ENCODE measurements around the gene THRB. TPM values are rescaled to one million over a fixed set of nuclear protein-coding genes. Genes with fewer than 3 reads are reported as not detected.

Gene THRB
- total and polyA plus RNA-seq, 8 donors: 10.1 to 18.6 (median 15.1) TPM

- no peak overlapping the region for H3K4me3 ChIP-seq
- DNase-seq (no peak), ATAC-seq (no peak)
- no peaks in the 10 kb centered on the region for H3K9me3 ChIP-seq
- peaks cover 0 to 33% of the 10 kb centered on the region in 2 donors for H3K27me3 ChIP-seq
- peaks cover 5 to 10% of the 10 kb centered on the region in 2 donors for H3K4me1 ChIP-seq
- no peak for TF ChIP-seq CTCF (IDR thresholded peaks at IDR 0.05)
- H3K27ac ChIP-seq: no peak overlapping the region
- no peaks in the 10 kb centered on the region for H3K36me3 ChIP-seq
- intact Hi-C loops (cut with DNase I): no loop called here
Observed at GRCh38 chr3:24525022-24525421, 30.4 kb upstream of the THRB start.

- H3K9me3 ChIP-seq: no peaks in the 10 kb centered on the region
- intact Hi-C loops (cut with DNase I): no loop called here
- no peak for TF ChIP-seq CTCF (IDR thresholded peaks at IDR 0.05)
- no peaks in the 10 kb centered on the region for H3K36me3 ChIP-seq
- H3K27ac ChIP-seq: no peak overlapping the region
- H3K4me3 ChIP-seq: no peak overlapping the region
- no peak for DNase-seq
- peak; percentile 33 for ATAC-seq
- peaks cover 5 to 10% of the 10 kb centered on the region in 2 donors for H3K4me1 ChIP-seq
- peaks cover 0 to 42% of the 10 kb centered on the region in 2 donors for H3K27me3 ChIP-seq
Observed at GRCh38 chr3:24523988-24524727, 29.5 kb upstream of the THRB start.

GRCh38 chr3:24523215-24523614, 28.6 kb upstream of the THRB start:
- no peaks in the 10 kb centered on the region for H3K36me3 ChIP-seq
- no peaks in the 10 kb centered on the region for H3K9me3 ChIP-seq
- no peak for DNase-seq
- no peak for ATAC-seq
- intact Hi-C loops (cut with DNase I): no loop called here
- H3K27ac ChIP-seq: no peak overlapping the region
- peaks cover 5 to 10% of the 10 kb centered on the region in 2 donors for H3K4me1 ChIP-seq
- TF ChIP-seq CTCF (IDR thresholded peaks at IDR 0.05): no peak
- H3K27me3 ChIP-seq: peaks cover 0 to 44% of the 10 kb centered on the region in 2 donors
- no peak overlapping the region for H3K4me3 ChIP-seq

- Histone ChIP-seq H3K9me3 (no peaks in the 10 kb centered on the region), H3K36me3 (no peaks in the 10 kb centered on the region), H3K27me3 (peaks cover 0 to 44% of the 10 kb centered on the region in 2 donors), H3K4me3 (peak overlapping the region; percentile 48 to 53), H3K4me1 (peaks cover 5 to 10% of the 10 kb centered on the region in 2 donors), H3K27ac (peak overlapping the region in 1 of 2 donors; percentile 78)
- TF ChIP-seq CTCF (IDR thresholded peaks at IDR 0.05): no peak
- ATAC-seq (no peak), DNase-seq (peak in 1 of 4 donors; percentile 79)
- intact Hi-C loops (cut with DNase I): no loop called here
Observed at GRCh38 chr3:24522146-24522579, 27.5 kb upstream of the THRB start.

- peaks cover 0 to 44% of the 10 kb centered on the region in 2 donors for H3K27me3 ChIP-seq
- intact Hi-C loops (cut with DNase I): no loop called here
- peaks cover 5 to 10% of the 10 kb centered on the region in 2 donors for H3K4me1 ChIP-seq
- no peaks in the 10 kb centered on the region for H3K36me3 ChIP-seq
- H3K27ac ChIP-seq: peak overlapping the region; percentile 58 to 78
- no peaks in the 10 kb centered on the region for H3K9me3 ChIP-seq
- TF ChIP-seq CTCF (IDR thresholded peaks at IDR 0.05): no peak
- H3K4me3 ChIP-seq: peak overlapping the region; percentile 48 to 53
- ATAC-seq (peak; percentile 89), DNase-seq (peak; percentile 46 to 89 (median 56))
Observed at GRCh38 chr3:24521420-24522145, 26.9 kb upstream of the THRB start.

All from left lung (tissue), 10 donors.